Spleen (tissue), 11 donors: ENCODE results near the gene NHERF1. TPM values are rescaled to one million over a fixed set of nuclear protein-coding genes. Genes with fewer than 3 reads are reported as not detected.

ENCODE experiments used
- DNase-seq: peaks from one replicate; pipeline ENCODE4 v3.0.0-alpha.2; 2020
- H3K27ac ChIP-seq, 8 donors: fragments of 200-600 bp; sonication (generic) in 7 of 8; 1 replicate in 4 of 8; 2 replicates in 4 of 8; pipeline versions ENCODE4 v1.5.0 to v1.8.0; 2016 to 2021; ENCODE audit warnings: inconsistent platforms in 4 of 8, mild to moderate bottlenecking in 4 of 8, moderate library complexity in 1 of 8
- H3K27me3 ChIP-seq, 7 donors: fragments of 200-600 bp; sonication (generic) in 6 of 7; replicated peaks in 1 of 7; 1 replicate in 4 of 7; 2 replicates in 3 of 7; pipeline versions ENCODE4 v1.5.0 to v1.8.0; 2016 to 2021; ENCODE audit warnings: inconsistent platforms in 3 of 7, mild to moderate bottlenecking in 1 of 7
- H3K36me3 ChIP-seq, 6 donors: fragments of 200-600 bp; sonication (generic) in 5 of 6; 1 replicate in 4 of 6; 2 replicates in 2 of 6; pipeline versions ENCODE4 v1.5.0 to v1.8.0; 2016 to 2021; ENCODE audit warnings: inconsistent platforms in 2 of 6
- H3K4me1 ChIP-seq, 6 donors: fragments of 200-600 bp; sonication (generic) in 5 of 6; 1 replicate in 3 of 6; 2 replicates in 3 of 6; pipeline versions ENCODE4 v1.5.0 to v1.8.0; 2016 to 2021; ENCODE audit warnings: inconsistent platforms in 3 of 6
- H3K4me3 ChIP-seq, 8 donors: fragments of 200-600 bp; sonication (generic) in 7 of 8; 1 replicate in 4 of 8; 2 replicates in 4 of 8; pipeline versions ENCODE4 v1.5.0 to v1.8.0; 2016 to 2021; ENCODE audit warnings: inconsistent platforms in 4 of 8, mild to moderate bottlenecking in 4 of 8, moderate library complexity in 2 of 8
- H3K9me3 ChIP-seq, 8 donors: fragments of 200-600 bp; sonication (generic) in 7 of 8; 1 replicate in 4 of 8; 2 replicates in 4 of 8; pipeline versions ENCODE4 v1.5.0 to v1.8.0; 2016 to 2021; ENCODE audit warnings: inconsistent platforms in 4 of 8
- POLR2A ChIP-seq, 3 donors: fragments of 450-650 bp; IDR thresholded peaks; one replicate each; pipeline ENCODE4 v1.5.1; 2017; ENCODE audit warnings: antibody characterized with exemption in 3 of 3, mild to moderate bottlenecking in 1 of 3
- POLR2AphosphoS5 ChIP-seq, 3 donors: sonication (generic); formaldehyde crosslinking; IDR thresholded peaks; one replicate each; pipeline ENCODE4 v1.5.1; 2017; ENCODE audit warnings: antibody characterized with exemption in 3 of 3
- WGBS, 5 donors: extraction: QIAGEN DNeasy Blood & Tissue Kit in 3 of 5; methylation state at CpG; one replicate each; pipeline versions ENCODE4 v1.1.5 to v1.1.7; 2013 to 2018; 5-methylcytosine and 5-hydroxymethylcytosine counted together
- intact Hi-C: fragments of 100-400 bp; cut with DNase I; formaldehyde crosslinking; loops from one replicate; pipeline ENCODE4 v1.15.0; 2023; ENCODE audit warnings: low total_unique reads
- polyA plus RNA-seq, 3 donors: library from polyadenylated mRNA; stranded (reverse); fragments of 200-250 nt; gene quantifications; one replicate each; pipeline ENCODE4 v1.2.1, GENCODE V29; 2013
- total RNA-seq, 7 donors: library from RNA; depleted of rRNA in 3 of 7; stranded (reverse); fragments of >200 nt in 3 of 7; fragmentation: NEBNext Ultra II Directional in 4 of 7; extraction: Animal tissue kit (Norgen Biotek cat#: 25700) in 4 of 7; gene quantifications; one replicate each; pipeline versions ENCODE4 v1.1.0 to v1.2.1, GENCODE V29; 2016 to 2021
- TF ChIP-seq, protein P1 (sequence below), 11 experiments: fragments of 200-600 bp in 7 of 11; fragments of 450-650 bp in 4 of 11; sonication (generic) in 4 of 11; IDR thresholded peaks in 8 of 11; conservative IDR thresholded peaks in 3 of 11; 1 replicate in 7 of 11; 2 replicates in 4 of 11; pipeline versions ENCODE4 v1.4.0 to v1.8.0; 2016 to 2021; ENCODE audit warnings: antibody characterized with exemption in 11 of 11, inconsistent platforms in 4 of 11, mild to moderate bottlenecking in 1 of 11
- donor health status: healthy with polysubstance abuse.
- donor health status: DM: no; HTN: no; CAD: no; lungs with moderate emphysema.
- donor health status: DM: no; HTN: no; CAD: no.
- donor health status: Bipolar disorder and iron deficiency.
- donor health status: healthy.
- donor health status: DM: no; HTN: no; CAD: no.
- donor health status: DM: yes; HTN: yes; CAD: no.

The NHERF1 gene
- total and polyA plus RNA-seq, 10 donors, result 28.7 to 85.6 (median 52.0) TPM

DNA sequence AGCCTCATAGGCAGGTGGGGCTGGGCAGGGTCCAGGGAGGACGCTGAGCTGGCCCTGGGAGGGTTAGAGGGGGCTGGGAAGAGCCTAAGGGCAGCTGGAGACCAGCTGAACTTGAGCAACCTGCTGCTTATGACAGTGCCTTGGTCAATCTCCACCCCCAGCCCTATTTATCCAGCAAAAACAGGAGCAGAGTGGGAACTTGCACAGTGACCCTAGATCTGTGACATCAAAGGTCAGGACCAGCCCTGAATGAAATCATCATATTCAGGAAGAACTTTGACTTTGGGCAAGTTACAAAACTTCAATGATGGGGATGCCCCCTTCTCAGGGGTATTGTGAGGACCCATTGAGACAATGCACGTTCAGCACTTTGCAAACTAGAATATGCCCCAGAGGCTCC lies 45.1 kb upstream of the NHERF1 start:
- H3K27ac ChIP-seq, result no peak overlapping the region
- intact Hi-C loops, result no loop called here
- no peaks in the 10 kb centered on the region for H3K9me3 ChIP-seq
- TF ChIP-seq, protein P1, sequence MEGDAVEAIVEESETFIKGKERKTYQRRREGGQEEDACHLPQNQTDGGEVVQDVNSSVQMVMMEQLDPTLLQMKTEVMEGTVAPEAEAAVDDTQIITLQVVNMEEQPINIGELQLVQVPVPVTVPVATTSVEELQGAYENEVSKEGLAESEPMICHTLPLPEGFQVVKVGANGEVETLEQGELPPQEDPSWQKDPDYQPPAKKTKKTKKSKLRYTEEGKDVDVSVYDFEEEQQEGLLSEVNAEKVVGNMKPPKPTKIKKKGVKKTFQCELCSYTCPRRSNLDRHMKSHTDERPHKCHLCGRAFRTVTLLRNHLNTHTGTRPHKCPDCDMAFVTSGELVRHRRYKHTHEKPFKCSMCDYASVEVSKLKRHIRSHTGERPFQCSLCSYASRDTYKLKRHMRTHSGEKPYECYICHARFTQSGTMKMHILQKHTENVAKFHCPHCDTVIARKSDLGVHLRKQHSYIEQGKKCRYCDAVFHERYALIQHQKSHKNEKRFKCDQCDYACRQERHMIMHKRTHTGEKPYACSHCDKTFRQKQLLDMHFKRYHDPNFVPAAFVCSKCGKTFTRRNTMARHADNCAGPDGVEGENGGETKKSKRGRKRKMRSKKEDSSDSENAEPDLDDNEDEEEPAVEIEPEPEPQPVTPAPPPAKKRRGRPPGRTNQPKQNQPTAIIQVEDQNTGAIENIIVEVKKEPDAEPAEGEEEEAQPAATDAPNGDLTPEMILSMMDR (IDR thresholded peaks at IDR 0.05 in 8 of 11, conservative IDR thresholded peaks at IDR 0.05 in 3 of 11), result no peak
- no peak for TF ChIP-seq POLR2AphosphoS5 (IDR thresholded peaks at IDR 0.05)
- TF ChIP-seq POLR2A (IDR thresholded peaks at IDR 0.05), result no peak
- DNase-seq, result peak; percentile 54
- H3K4me3 ChIP-seq, result no peak overlapping the region
- H3K36me3 ChIP-seq, result peaks cover 0 to 67% (median 0%) of the 10 kb centered on the region in 6 donors
- H3K4me1 ChIP-seq, result peaks cover 0 to 10% (median 0%) of the 10 kb centered on the region in 6 donors
- peaks cover 0 to 14% (median 0%) of the 10 kb centered on the region in 7 donors for H3K27me3 ChIP-seq
- 50 to 80% (median 73%) methylated on average over 1 to 2 of the region's 2 CpGs for WGBS, 5 donors

DNA sequence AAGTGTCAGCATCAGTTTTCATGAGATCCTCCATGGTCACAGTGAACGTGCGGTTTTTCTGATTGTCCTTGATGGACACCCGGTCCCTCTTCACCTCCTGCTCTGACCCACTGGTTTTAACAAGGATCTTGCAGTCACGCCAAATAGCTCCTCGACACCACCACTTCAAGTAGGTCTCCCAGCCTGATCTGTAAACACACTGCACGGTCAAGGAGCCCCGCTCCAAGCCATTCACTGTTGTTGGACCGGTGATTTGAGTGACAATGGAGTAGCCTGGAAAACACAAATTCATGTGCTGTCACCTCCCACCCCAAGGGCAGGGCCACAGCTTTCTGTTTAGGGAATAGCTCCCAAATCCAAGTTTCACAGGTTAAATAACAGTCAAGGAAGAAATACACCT lies 43.9 kb upstream of the NHERF1 start:
- no peak overlapping the region for H3K4me3 ChIP-seq
- peaks cover 0 to 15% (median 0%) of the 10 kb centered on the region in 6 donors for H3K4me1 ChIP-seq
- TF ChIP-seq POLR2A (IDR thresholded peaks at IDR 0.05) (no peak), POLR2AphosphoS5 (IDR thresholded peaks at IDR 0.05) (no peak)
- TF ChIP-seq, protein P1 (IDR thresholded peaks at IDR 0.05 in 8 of 11, conservative IDR thresholded peaks at IDR 0.05 in 3 of 11), result no peak
- 84 to 90% (median 85%) methylated on average over 8 of the region's 8 CpGs for WGBS, 5 donors
- no peak overlapping the region for H3K27ac ChIP-seq
- no peaks in the 10 kb centered on the region for H3K9me3 ChIP-seq
- H3K36me3 ChIP-seq, result peaks cover 0 to 56% (median 0%) of the 10 kb centered on the region in 6 donors
- intact Hi-C loops, result no loop called here
- peaks cover 0 to 9% (median 0%) of the 10 kb centered on the region in 7 donors for H3K27me3 ChIP-seq
- peak; percentile 14 for DNase-seq

DNA sequence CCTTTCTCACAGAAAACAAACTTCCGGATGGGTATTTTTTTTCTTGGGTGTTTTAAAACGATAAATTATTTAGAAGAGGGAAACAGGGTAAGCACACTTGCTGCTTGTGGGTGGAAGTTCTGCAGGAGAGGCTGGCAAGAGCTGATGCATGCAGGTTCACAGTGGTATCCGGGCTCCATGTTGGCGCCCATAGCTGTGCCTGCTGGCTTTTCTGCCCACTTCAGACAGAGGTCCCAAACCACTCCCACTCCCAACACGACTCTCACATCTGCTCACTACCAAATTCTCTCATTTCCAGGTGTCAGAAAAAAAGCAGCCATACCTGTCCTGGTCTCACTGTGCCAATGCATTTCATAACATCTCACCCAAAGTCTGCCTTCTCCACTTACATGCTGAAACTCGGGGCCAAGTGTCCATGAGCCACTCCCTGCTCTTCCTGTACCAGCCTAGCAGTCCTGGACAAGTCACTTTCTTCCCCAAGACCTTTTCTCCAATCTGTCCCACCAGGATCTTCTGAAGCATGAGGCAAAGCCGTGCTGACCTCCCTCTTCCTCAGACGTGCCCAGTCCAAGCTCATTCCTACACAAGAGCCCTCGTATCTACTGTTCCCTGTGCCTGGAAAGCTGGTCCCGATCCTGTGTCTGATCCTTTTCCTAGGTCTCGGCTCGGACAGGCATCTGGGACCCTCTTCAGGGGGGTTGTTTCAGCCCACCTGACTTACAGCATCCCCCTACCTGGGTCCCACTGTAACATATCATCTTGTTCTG lies 37.2 kb upstream of the NHERF1 start:
- DNase-seq, result peak; percentile 58
- Histone ChIP-seq H3K36me3 (no peaks in the 10 kb centered on the region), H3K27ac (peak overlapping the region in 4 of 8 donors; percentile 3 to 89 (median 84)), H3K9me3 (no peaks in the 10 kb centered on the region), H3K4me1 (peaks cover 0 to 53% (median 10%) of the 10 kb centered on the region in 6 donors), H3K4me3 (peak overlapping the region in 5 of 8 donors; percentile 2 to 68 (median 39)), H3K27me3 (peaks cover 0 to 18% (median 0%) of the 10 kb centered on the region in 7 donors)
- WGBS, 5 donors, result 39 to 51% (median 46%) methylated on average over 12 of the region's 12 CpGs
- intact Hi-C loops, result no loop called here
- TF ChIP-seq, protein P1 (IDR thresholded peaks at IDR 0.05 in 8 of 11, conservative IDR thresholded peaks at IDR 0.05 in 3 of 11), result no peak

DNA sequence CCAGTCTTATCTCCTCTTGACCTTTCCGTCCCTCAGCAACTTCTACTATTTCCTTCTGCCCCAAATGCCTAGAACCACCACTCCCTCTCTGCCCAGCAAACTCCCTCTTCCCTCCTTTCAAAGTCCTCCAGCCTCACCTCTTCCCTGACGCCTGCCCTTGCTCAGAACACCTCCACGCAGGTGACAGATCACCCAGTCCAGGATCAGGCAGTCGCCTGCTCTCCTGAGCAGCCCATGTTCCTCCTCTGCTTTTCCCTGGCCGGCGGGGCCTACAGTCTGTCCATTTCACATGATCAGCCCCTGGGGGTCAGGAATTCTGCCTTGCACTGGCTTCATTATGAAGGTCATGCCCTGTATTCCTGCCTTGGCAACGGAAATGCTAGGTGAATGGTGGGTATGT lies 36.1 kb upstream of the NHERF1 start:
- peak overlapping the region in 6 of 8 donors; percentile 49 to 89 (median 78) for H3K27ac ChIP-seq
- no peaks in the 10 kb centered on the region for H3K36me3 ChIP-seq
- peaks cover 0 to 53% (median 10%) of the 10 kb centered on the region in 6 donors for H3K4me1 ChIP-seq
- TF ChIP-seq, protein P1 (IDR thresholded peaks at IDR 0.05 in 8 of 11, conservative IDR thresholded peaks at IDR 0.05 in 3 of 11), result no peak
- TF ChIP-seq POLR2A (IDR thresholded peaks at IDR 0.05) (no peak), POLR2AphosphoS5 (IDR thresholded peaks at IDR 0.05) (no peak)
- WGBS, 5 donors, result 37 to 52% (median 46%) methylated on average over 7 of the region's 7 CpGs
- intact Hi-C loops, result no loop called here
- peak overlapping the region in 6 of 8 donors; percentile 6 to 68 (median 40) for H3K4me3 ChIP-seq
- H3K9me3 ChIP-seq, result no peaks in the 10 kb centered on the region
- peak; percentile 80 for DNase-seq
- H3K27me3 ChIP-seq, result peaks cover 0 to 18% (median 0%) of the 10 kb centered on the region in 7 donors
